Measurements from ENCODE around the gene LSM2. TPM values are rescaled to one million over a fixed set of nuclear protein-coding genes. Genes with fewer than 3 reads are reported as not detected.
"Not testable (repeated sequence)": the region's sequence is repeated elsewhere in the genome, so short reads cannot be mapped to it uniquely, and the experiment has no call there.

Gene LSM2
- total RNA-seq, 2 experiments from 2014 or later, result 117 to 120 TPM

DNA sequence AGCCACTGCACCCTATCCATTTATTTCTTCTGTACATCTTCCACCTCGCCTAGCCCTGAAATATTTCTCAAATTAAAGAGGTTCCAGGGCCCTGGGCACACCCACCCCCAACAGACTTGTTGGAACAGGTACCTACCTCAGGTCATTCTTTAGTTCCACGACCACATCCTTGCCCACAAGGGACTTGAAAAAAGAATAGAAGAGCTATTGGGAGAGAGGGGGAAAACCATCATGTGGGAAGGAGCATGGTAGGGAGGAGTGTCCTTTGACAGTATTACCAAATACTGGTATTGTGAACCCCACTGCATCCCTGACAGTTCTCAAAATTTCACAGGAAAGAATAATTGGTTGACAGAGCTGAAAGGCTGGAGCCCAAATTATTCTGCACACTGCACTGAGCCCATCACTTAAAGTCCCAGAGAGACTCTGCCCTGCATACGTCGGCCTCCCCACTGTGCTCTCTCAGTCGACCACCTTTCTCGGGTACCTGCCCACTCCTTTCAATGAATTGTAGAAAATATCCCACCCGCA is 762 bp downstream of the LSM2 start:
- ATAC-seq, result peak; percentile 37
- no peak for DNase-seq
- CTCF ChIA-PET, result interaction anchor here (0.6 to 3.1 kb wide), 12 partner anchors 9 to 103 kb away, joined by 3 to 28 read pairs (median 7); partner anchors contain the start of genes ABHD16A, DDAH2, LY6G6D and VARS1
- H3K9me3 Mint-ChIP-seq, result no peaks in the 10 kb centered on the region
- H3K36me3 Mint-ChIP-seq (ENCODE audit: low read depth), result peaks cover 20% of the 10 kb centered on the region
- peaks cover 21% of the 10 kb centered on the region for H3K4me1 Mint-ChIP-seq (ENCODE audit: low read depth)
- H3K27me3 Mint-ChIP-seq, result no peaks in the 10 kb centered on the region
- POLR2A ChIA-PET, result interaction anchor here (0.7 to 2.1 kb wide), 14 partner anchors 9 to 190 kb away, joined by 3 to 16 read pairs (median 3); partner anchors contain the start of genes HSPA1A, HSPA1B, HSPA1L and MSH5
- TF ChIP-seq, protein P1, sequence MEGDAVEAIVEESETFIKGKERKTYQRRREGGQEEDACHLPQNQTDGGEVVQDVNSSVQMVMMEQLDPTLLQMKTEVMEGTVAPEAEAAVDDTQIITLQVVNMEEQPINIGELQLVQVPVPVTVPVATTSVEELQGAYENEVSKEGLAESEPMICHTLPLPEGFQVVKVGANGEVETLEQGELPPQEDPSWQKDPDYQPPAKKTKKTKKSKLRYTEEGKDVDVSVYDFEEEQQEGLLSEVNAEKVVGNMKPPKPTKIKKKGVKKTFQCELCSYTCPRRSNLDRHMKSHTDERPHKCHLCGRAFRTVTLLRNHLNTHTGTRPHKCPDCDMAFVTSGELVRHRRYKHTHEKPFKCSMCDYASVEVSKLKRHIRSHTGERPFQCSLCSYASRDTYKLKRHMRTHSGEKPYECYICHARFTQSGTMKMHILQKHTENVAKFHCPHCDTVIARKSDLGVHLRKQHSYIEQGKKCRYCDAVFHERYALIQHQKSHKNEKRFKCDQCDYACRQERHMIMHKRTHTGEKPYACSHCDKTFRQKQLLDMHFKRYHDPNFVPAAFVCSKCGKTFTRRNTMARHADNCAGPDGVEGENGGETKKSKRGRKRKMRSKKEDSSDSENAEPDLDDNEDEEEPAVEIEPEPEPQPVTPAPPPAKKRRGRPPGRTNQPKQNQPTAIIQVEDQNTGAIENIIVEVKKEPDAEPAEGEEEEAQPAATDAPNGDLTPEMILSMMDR (IDR thresholded peaks at IDR 0.05), result no peak
- peak overlapping the region; percentile 97 for H3K27ac Mint-ChIP-seq
- intact Hi-C loops (cut with micrococcal nuclease), result no loop called here
- H3K4me3 Mint-ChIP-seq, result peak overlapping the region; percentile 98

DNA sequence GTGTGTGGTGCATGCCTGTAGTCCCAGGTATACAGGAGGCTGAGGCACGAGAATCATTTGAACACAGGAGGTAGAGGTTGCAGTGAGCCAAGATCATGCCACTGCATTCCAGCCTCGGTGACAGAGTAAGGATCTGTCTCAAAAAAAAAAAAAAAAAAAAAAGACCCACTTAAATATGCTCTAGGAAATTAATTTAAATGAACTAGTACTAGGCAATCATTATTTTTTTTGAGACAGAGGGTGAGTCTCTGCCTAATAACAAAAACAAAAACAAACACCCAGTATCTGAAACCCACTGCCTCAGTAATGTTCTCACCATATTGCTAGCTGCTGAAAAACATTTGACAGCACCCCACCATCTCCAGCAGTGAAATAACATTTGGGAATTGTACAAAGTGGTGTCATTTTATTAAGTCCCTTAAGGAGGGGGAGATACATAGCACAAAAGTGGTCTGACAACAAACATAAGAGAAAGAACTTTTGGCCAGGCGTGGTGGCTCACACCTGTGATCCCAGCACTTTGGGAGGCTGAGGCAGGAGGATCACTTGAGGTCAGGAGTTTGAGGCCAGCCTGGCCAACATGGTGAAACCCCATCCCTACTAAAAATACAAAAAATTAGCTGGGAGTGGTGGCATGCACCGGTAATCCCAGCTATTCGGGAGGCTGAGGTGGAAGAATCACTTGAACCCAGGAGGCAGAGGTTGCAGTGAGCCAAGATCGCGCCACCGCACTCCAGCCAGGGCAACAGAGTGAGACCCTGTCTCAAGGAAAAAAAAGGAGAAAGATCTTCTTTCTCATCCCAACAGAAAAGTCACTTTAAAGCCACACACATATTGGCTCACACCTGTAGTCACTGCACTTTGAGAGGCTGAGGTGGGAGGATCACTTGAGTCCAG is 5.5 kb downstream of the LSM2 start:
- POLR2A ChIA-PET, result interaction anchor here (0.6 kb wide), 1 partner anchor 139 kb away, joined by 4 read pairs; no protein-coding TSS in a partner anchor

DNA sequence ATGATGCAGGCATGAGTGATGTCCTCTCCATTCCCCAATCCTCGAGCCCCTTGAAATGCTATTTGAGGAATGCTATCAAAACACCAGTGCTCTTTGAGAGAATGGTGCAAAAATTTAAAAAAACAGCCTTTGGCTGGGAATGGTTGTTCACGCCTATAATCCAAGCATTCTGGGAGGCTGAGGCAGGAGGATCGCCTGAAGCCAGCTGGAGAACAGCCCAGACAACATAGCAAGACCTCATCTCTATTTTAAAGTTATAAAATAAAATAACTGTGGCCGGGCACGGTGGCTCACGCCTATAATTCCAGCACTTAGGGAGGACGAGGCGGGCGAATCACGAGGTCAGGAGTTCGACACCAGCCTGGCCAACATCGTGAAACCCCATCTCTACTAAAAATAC is 7.0 kb downstream of the LSM2 start:
- H3K27ac Mint-ChIP-seq, result no peak overlapping the region
- ChIA-PET CTCF (interaction anchor here (1.4 to 3.0 kb wide), 3 partner anchors 9 to 63 kb away, joined by 3 to 11 read pairs (median 9); partner anchors contain the start of gene NEU1), POLR2A (interaction anchor here (0.9 to 1.4 kb wide), 3 partner anchors 12 to 62 kb away, joined by 3 to 4 read pairs (median 3); no protein-coding TSS in a partner anchor)
- intact Hi-C loops (cut with micrococcal nuclease), result no loop called here
- TF ChIP-seq, protein P1 (IDR thresholded peaks at IDR 0.05), result no peak
- H3K9me3 Mint-ChIP-seq, result no peaks in the 10 kb centered on the region
- no peak overlapping the region for H3K4me3 Mint-ChIP-seq
- ATAC-seq (no peak), DNase-seq (no peak)
- no peaks in the 10 kb centered on the region for H3K27me3 Mint-ChIP-seq
- peaks cover 29% of the 10 kb centered on the region for H3K36me3 Mint-ChIP-seq (ENCODE audit: low read depth)
- peaks cover 26% of the 10 kb centered on the region for H3K4me1 Mint-ChIP-seq (ENCODE audit: low read depth)

More for the DNA sequence above, 5.5 kb downstream of the LSM2 start:
- CTCF ChIA-PET, result interaction anchor here (3.0 kb wide), 1 partner anchor 10 kb away, joined by 11 read pairs; no protein-coding TSS in a partner anchor
- intact Hi-C loops (cut with micrococcal nuclease); ATAC-seq; H3K4me3 Mint-ChIP-seq; DNase-seq; H3K27me3 Mint-ChIP-seq; H3K27ac Mint-ChIP-seq; H3K9me3 Mint-ChIP-seq: not testable (repeated sequence)
- H3K36me3 Mint-ChIP-seq (ENCODE audit: low read depth), result peaks cover 32% of the 10 kb centered on the region
- H3K4me1 Mint-ChIP-seq (ENCODE audit: low read depth), result peaks cover 33% of the 10 kb centered on the region

DNA sequence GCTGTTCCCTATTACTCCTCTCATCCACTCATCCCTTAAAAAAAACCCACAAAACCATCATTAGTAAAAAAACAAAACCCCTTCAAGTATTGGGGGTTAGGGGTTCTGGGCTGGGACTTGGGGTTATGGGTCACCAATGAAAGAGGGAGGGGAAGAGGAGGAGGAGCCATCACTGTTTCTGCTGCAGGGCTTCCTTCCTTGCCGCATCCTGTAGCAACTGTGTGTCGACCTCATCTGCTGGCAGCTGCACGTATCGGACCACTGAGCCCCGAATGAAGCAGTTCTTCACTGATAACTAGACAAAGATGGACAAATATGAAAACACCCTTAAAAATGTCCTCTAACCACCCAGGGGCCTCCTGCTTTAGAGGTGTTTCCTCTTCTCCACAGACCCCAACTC is 9.2 kb downstream of the LSM2 start:
- Mint-ChIP-seq H3K27ac (peak overlapping the region; percentile 81), H3K4me1 (ENCODE audit: low read depth) (peaks cover 33% of the 10 kb centered on the region), H3K27me3 (no peaks in the 10 kb centered on the region), H3K36me3 (ENCODE audit: low read depth) (peaks cover 33% of the 10 kb centered on the region), H3K4me3 (no peak overlapping the region), H3K9me3 (no peaks in the 10 kb centered on the region)
- ChIA-PET POLR2A (interaction anchor here (1.4 to 3.7 kb wide), 2 partner anchors 60 to 93 kb away, joined by 4 to 24 read pairs; partner anchors contain the start of genes CLIC1 and MSH5), CTCF (interaction anchor here (2.0 to 3.1 kb wide), 3 partner anchors 9 to 60 kb away, joined by 5 to 28 read pairs (median 9); partner anchors contain the start of gene LSM2)
- ATAC-seq (peak; percentile 21), DNase-seq (peak; percentile 64)
- intact Hi-C loops (cut with micrococcal nuclease), result no loop called here
- TF ChIP-seq, protein P1 (IDR thresholded peaks at IDR 0.05), result no peak

DNA sequence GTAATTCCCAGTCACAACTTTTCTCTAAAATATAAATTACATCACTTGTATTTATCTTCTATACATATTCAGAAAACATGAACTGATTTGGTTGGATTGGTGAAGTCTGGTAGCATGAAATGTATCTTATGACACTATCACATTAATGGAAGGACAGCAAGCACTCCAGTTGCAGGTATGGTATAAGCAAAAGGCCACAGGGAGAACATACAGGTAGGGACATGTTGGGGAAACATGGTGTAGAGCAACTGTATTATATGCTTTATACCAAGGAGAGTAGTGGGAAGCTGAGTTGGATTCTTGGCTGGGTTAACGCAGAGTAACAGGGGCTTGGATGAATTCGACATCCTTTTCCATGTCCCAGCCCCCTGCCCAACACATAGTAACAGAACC is 9.8 kb downstream of the LSM2 start:
- H3K4me1 Mint-ChIP-seq (ENCODE audit: low read depth), result peaks cover 38% of the 10 kb centered on the region
- CTCF ChIA-PET, result interaction anchor here (1.1 to 3.1 kb wide), 6 partner anchors 9 to 33 kb away, joined by 3 to 28 read pairs (median 6); partner anchors contain the start of gene LSM2
- no peak overlapping the region for H3K4me3 Mint-ChIP-seq
- TF ChIP-seq, protein P1 (IDR thresholded peaks at IDR 0.05), result no peak
- ATAC-seq (no peak), DNase-seq (no peak)
- H3K27ac Mint-ChIP-seq, result peak overlapping the region; percentile 81
- intact Hi-C loops (cut with micrococcal nuclease), result no loop called here
- H3K36me3 Mint-ChIP-seq (ENCODE audit: low read depth), result peaks cover 38% of the 10 kb centered on the region
- no peaks in the 10 kb centered on the region for H3K9me3 Mint-ChIP-seq
- no peaks in the 10 kb centered on the region for H3K27me3 Mint-ChIP-seq
- POLR2A ChIA-PET, result interaction anchor here (1.5 to 3.7 kb wide), 3 partner anchors 39 to 132 kb away, joined by 7 to 24 read pairs (median 12); partner anchors contain the start of genes CLIC1, CSNK2B, GPANK1 and MSH5

All from activated CD8-positive, alpha-beta T cell treated with anti-CD3 and anti-CD28 coated beads for 36 hours (primary cell).